ENCODE measurements around the gene PCDHGC3.
A peak's percentile ranks its signal among the peaks of the same experiment; 100 is the strongest.

The PCDHGC3 gene

GRCh38 chr5:141524604-141525597 lies 49.1 kb downstream of the PCDHGC3 start:
- DNase-seq = peak; percentile 24

- no peak for DNase-seq
Measured at GRCh38 chr5:141525653-141526052, 49.9 kb downstream of the PCDHGC3 start.

GRCh38 chr5:141527426-141527825 lies 51.7 kb downstream of the PCDHGC3 start:
- no peak for DNase-seq
